K562 (cell line): ENCODE measurements around the gene ZDHHC14. TPM values are rescaled to one million over a fixed set of nuclear protein-coding genes. Genes with fewer than 3 reads are reported as not detected.

ENCODE experiments used
- ARID1B ChIP-seq: fragments of 450-650 bp; IDR thresholded peaks from 2 replicates; pipeline ENCODE4 v1.6.1; 2016; ENCODE audit warnings: antibody characterized with exemption, mild to moderate bottlenecking, inconsistent platforms
- ATF4 ChIP-seq: fragments of 450-650 bp; formaldehyde crosslinking; IDR thresholded peaks from 2 replicates; pipeline ENCODE4 v1.4.0; 2022; ENCODE audit warnings: mild to moderate bottlenecking, moderate library complexity
- BHLHE40 ChIP-seq: IDR thresholded peaks from 2 replicates; pipeline ENCODE4 v1.6.1; 2011; ENCODE audit warnings: low read length, improper control_type of control experiment
- CREB1 ChIP-seq, 2 experiments: sonication (generic) in 1 of 2; formaldehyde crosslinking in 1 of 2; IDR thresholded peaks; 2 replicates each; pipeline versions ENCODE4 v1.6.1 to v1.8.0; 2012 to 2022; ENCODE audit warnings: inconsistent platforms in 1 of 2, mild to moderate bottlenecking in 1 of 2, missing genetic modification reagents in 1 of 2, moderate library complexity in 1 of 2
- E2F6 ChIP-seq, 2 experiments: IDR thresholded peaks; 2 replicates each; pipeline ENCODE4 v1.6.1; 2011; ENCODE audit warnings: borderline replicate concordance in 1 of 2, control low read depth in 1 of 2, low read depth in 1 of 2, low read length in 1 of 2, mild to moderate bottlenecking in 1 of 2, mixed read lengths in 1 of 2, moderate library complexity in 1 of 2; ENCODE audit not compliant: insufficient read depth in 1 of 2, insufficient read length in 1 of 2, poor library complexity in 1 of 2, severe bottlenecking in 1 of 2; ENCODE audit errors: extremely low read depth in 1 of 2
- ID3 ChIP-seq, 2 experiments: fragments of 250-450 bp in 1 of 2; fragments of 450-650 bp in 1 of 2; sonication (Bioruptor Pico) in 1 of 2; IDR thresholded peaks; 2 replicates each; pipeline versions ENCODE4 v1.6.1 to v1.8.0; 2016 to 2021; ENCODE audit warnings: mild to moderate bottlenecking in 2 of 2, moderate library complexity in 2 of 2, missing compliant biosample characterization in 1 of 2, missing genetic modification characterization in 1 of 2
- LEF1 ChIP-seq: fragments of 450-650 bp; IDR thresholded peaks from 2 replicates; pipeline ENCODE4 v1.6.1; 2016; ENCODE audit warnings: mild to moderate bottlenecking
- MIER1 ChIP-seq: fragments of 450-650 bp; IDR thresholded peaks from 2 replicates; pipeline ENCODE4 v1.6.1; 2016; ENCODE audit warnings: antibody characterized with exemption, mild to moderate bottlenecking, low read depth
- PKNOX1 ChIP-seq: fragments of 450-650 bp; IDR thresholded peaks from 2 replicates; pipeline ENCODE4 v1.6.1; 2016
- TEAD4 ChIP-seq, 2 experiments: sonication (generic) in 1 of 2; formaldehyde crosslinking in 1 of 2; IDR thresholded peaks; 2 replicates each; pipeline versions ENCODE4 v1.6.1 to v1.8.0; 2012 to 2022; ENCODE audit warnings: borderline replicate concordance in 1 of 2, inconsistent platforms in 1 of 2, low read length in 1 of 2, mild to moderate bottlenecking in 1 of 2, missing genetic modification reagents in 1 of 2
- ZFP91 ChIP-seq: sonication (generic); formaldehyde crosslinking; IDR thresholded peaks from 2 replicates; pipeline ENCODE4 v1.8.0; 2022; ENCODE audit warnings: mild to moderate bottlenecking, missing genetic modification reagents
- ZKSCAN8 ChIP-seq: fragments of 200-800 bp; sonication (Bioruptor generic); IDR thresholded peaks from 2 replicates; pipeline ENCODE4 v1.6.1; 2016; ENCODE audit warnings: missing genetic modification characterization, missing compliant biosample characterization
- ZNF280B ChIP-seq: fragments of 250-450 bp; sonication (Bioruptor Pico); IDR thresholded peaks from 2 replicates; pipeline ENCODE4 v1.5.1; 2021; ENCODE audit warnings: mild to moderate bottlenecking
- polyA plus RNA-seq, 8 experiments: library from polyadenylated mRNA; depleted of rRNA in 4 of 8; stranded (reverse) in 5 of 8; unstranded in 3 of 8; fragments of >200 nt; fragmentation: Nextera tagmentation in 2 of 8; fragmentation: Illumina TruSeq in 1 of 8; extraction: Ambion mirVana in 2 of 8; extraction: Trizol in 1 of 8; gene quantifications; 2 replicates each; pipeline versions ENCODE4 v1.2.1 to v1.2.3, GENCODE V29; 2011 to 2014; ENCODE audit warnings: inconsistent platforms in 1 of 8, missing spikeins in 1 of 8
- total RNA-seq, 7 experiments: library from RNA; depleted of rRNA in 6 of 7; stranded (reverse); fragments of >200 nt in 6 of 7; fragmentation: Illumina TruSeq in 2 of 7; extraction: Trizol in 2 of 7; gene quantifications; 2 replicates each; pipeline versions ENCODE4 v1.2.1 to v1.2.3, GENCODE V29; 2011 to 2021; ENCODE audit warnings: low replicate concordance in 1 of 7

The ZDHHC14 gene
- total and polyA plus RNA-seq, 9 of the 15 experiments (the other 6 are each of a cell fraction or from before 2014, with no cell fraction given): 0.92 to 23.1 (median 13.8) TPM

- TF ChIP-seq ZNF280B (no peak), ARID1B (peak; percentile 84), ZKSCAN8 (CRISPR knock-in tag) (0 out of 2 replicates have a peak, but pooled peaks have one; percentile 32), MIER1 (no peak), ATF4 (peak; percentile 91), PKNOX1 (peak; percentile 80), ID3 (CRISPR knock-in tag; IDR thresholded peaks at IDR 0.05) (no peak), ID3 (tag; IDR thresholded peaks at IDR 0.05) (peak; percentile 62; the same call in 1 of the 2 replicates), CREB1 (IDR thresholded peaks at IDR 0.05) (peak; percentile 64), CREB1 (CRISPR knock-in tag; IDR thresholded peaks at IDR 0.05) (no peak), LEF1 (peak; percentile 89), BHLHE40 (peak; percentile 99), TEAD4 (IDR thresholded peaks at IDR 0.05; ENCODE audit: low read length) (peak; percentile 39; the same call in 1 of the 2 replicates), TEAD4 (CRISPR knock-in tag; IDR thresholded peaks at IDR 0.05; ENCODE audit: borderline replicate concordance) (no peak), E2F6 (IDR thresholded peaks at IDR 0.05; ENCODE audit: borderline replicate concordance in 1 of 2, extremely low read depth in 1 of 2, insufficient read depth in 1 of 2, insufficient read length in 1 of 2, low read depth in 1 of 2, low read length in 1 of 2, poor library complexity in 1 of 2, severe bottlenecking in 1 of 2) (peak in 1 of 2 experiments; percentile 32), ZFP91 (CRISPR knock-in tag) (no peak)
Observed at GRCh38 chr6:157613011-157613522, 232.1 kb downstream of the ZDHHC14 start (continued).
